HG03066 (cell line): ENCODE data around the gene SCP2.
"Not testable (repeated sequence)": the region's sequence is repeated elsewhere in the genome, so short reads cannot be mapped to it uniquely, and the experiment has no call there.

Experiments
- ATAC-seq: cut with Tn5 transposase; IDR thresholded peaks from one replicate; pipeline ENCODE4 v1.9.1; 2021; ENCODE audit warnings: low read depth; ENCODE audit not compliant: unreplicated experiment

The SCP2 gene

GRCh38 chr1:52916241-52916975 lies 10.7 kb upstream of the SCP2 start:
- ATAC-seq: no peak

DNA sequence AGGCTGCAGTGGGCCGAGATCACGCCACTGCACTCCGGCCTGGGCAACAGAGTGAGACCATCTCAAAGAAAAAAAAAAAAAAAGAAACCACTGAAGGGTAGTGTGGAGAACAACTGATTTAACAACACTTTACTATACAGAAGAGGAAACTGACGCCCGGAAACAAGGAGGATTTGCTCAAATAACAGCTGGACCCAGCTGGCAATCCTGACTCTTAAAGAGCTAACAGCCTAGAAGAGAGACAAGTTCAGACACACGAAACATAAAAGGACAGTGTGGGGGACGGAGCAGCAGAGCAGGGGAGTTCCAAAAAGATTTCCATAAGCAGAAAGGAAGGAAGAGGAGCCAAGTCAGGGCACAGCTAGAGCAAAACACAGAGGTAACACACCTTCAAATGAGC lies 9.9 kb upstream of the SCP2 start:
- ATAC-seq: no peak

DNA sequence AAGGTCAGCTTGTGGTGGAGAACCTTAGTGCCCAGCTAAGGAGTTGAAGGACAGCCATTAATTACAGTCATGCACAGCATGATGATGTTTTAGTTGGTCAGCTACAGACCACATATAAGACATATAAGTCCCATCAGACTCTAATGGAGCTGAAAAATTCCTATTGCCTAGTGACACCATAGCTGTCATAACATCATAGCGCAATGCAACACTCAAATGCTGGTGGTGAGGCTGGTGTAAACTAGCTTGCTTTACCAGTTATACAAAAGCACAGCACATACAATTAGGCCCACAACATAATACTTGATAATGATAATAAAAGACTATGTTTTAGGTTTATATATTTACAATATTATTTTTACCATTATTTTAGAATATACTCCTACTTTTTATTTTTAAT lies 9.5 kb upstream of the SCP2 start:
- no peak for ATAC-seq

DNA sequence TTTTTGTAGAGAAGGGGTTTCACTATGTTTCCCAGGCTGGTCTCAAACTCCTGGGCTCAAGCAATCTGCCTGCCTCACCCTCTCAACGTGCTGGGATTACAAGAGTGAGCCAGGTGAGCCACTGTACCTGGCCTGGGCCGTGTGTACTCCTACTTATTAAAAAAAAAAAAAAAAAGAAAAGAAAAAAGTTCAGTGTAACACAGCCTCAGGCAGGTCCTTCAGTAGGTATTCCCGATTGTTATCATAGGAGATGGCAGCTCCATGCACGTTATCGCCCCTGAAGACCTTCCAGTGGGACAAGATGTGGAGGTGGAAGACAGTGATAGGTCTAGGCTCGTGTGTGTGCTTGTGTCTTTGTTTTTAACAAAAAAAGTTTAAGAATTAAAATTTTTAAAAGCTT lies 8.9 kb upstream of the SCP2 start:
- no peak for ATAC-seq

- ATAC-seq: no peak
These were observed 7.9 kb upstream of the SCP2 start for GRCh38 chr1:52919051-52919722.

DNA sequence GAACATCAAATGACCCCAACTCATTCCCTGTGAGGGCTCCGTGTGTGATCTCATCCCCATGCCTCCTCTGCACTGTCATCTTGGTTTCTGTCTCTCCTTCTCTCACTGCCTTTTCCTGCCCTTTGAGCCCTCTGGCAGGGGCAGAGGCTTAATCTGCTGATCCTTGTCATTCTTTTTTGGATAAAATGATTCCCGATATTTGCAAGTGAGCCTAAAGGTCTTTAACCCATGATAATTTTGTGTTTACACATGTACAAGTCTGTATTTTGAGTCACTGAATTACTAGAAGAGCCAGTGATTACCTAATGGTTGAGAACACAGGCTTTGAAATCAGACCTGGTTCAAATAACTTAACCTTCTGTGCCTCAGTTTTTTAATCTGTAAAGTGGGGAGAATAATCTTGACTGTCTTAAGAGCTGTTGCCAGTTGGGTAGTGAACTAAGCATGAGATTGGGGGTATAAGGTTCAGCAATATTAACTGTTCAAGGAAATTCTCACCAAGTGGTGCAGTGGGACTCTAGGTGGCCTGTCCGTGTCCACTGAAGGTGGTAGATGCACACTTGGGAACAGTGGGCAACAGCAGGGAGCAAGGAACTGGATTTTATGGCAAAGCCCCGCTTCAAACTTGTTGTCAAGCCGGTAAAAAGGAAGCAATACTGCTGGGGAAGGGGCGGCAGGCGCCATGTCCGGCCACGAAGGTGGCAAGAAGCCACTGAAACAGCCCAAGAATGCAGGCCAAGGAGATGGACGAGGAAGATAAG lies 7.2 kb upstream of the SCP2 start:
- no peak for ATAC-seq

DNA sequence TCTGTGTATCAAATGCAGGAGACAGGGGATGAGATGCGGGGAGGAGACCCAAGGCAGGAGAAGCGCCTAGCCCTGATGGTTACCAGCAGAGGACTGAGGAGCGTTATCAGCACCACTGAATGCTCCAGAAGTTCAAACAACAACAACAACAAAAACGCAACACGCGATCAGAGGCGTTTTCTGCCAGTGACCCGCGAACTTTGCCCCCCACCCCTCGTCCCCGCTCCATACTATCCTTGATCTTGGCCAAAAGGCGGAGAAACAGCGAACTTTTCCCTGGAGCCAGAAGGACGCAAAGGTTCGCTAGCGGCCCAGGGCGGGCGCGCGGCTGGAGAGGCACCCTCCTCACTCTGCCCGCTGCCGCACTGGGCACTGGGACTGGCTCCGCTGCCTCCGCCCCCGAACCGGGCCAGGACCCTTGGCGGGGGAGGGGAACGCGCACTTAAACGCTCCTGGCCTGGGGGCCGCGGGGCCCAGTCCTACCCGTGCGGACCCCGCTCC lies 6.2 kb upstream of the SCP2 start:
- ATAC-seq: no peak

DNA sequence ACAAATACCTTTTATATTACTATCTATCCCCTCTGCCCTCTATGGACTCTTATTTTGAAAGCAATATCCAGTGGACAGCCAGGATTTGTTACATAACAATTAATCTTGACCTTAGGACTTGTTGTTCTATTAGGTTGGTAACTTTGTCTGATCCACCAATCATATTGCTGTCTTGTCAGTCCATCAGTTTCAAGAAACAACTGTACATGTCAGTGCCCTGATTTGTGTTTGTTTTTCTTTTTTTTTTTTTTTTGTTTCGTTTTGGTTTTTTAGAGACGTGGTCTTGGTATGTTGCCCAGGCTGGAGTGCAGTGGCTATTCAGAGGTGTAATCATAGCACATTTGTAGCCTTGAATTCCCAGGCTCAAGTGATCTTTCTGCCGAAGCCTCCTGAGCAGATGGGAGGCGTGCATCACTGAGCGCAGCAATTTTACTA lies 1.5 kb upstream of the SCP2 start:
- ATAC-seq: no peak

GRCh38 chr1:52926864-52927211 lies 238 bp upstream of the SCP2 start:
- ATAC-seq: no peak

- peak; percentile 11 for ATAC-seq
These were observed 934 bp downstream of the SCP2 start for GRCh38 chr1:52928015-52928404.

DNA sequence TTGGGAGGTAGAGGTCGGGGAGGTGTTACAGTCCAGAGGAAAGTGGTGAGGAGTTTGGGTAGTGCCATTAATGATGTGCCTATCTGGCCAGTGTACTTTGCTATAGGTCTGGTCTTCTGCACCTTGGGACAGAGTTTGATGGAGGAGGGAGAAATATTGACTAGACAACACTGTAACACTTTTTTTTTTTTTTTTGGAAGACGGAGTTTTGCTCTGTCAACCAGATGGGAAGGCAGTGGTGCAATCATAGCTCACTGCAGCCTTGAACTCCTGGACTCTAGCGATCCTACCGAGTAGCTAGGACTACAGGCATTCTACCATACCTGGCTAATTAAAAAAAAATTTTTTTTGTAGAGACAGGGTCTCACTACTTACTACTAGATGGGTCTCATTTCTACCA lies 1.9 kb downstream of the SCP2 start:
- no peak for ATAC-seq

DNA sequence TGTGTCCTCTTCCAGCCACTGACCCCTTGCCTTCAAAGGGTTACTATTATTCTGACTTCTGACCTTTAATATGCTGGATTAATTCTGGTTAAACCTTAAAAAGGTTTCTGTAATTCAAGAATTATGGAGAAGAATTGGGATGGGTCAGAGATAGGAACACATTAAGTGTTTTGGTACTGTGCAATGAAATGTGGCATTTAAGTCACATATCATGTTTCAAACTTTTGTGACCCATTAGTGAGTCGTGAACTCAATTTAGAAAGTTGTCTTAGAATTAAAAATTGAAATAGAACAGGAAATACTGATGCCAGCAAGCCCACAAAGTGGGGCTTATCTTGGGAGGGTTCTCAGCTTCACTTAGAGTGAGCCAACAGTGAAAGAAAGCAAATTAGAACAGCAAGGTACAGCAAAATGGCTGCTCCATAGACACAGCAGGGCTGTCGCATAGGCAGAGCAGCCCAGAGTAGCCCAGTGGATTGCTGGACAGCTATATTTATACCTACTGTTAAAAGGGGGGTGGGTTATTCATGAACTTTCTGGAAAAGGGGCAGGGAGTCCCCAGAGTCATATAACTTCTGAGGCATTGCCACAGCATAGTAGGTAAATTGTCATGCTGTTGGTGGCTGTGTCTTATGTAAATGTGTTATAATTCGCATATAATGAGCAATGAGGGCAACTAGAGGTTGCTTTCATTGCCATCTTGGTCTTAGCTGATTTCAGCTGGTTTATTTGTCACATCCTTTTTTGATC lies 10.5 kb downstream of the SCP2 start:
- no peak for ATAC-seq

GRCh38 chr1:52938183-52938451 lies 11.0 kb downstream of the SCP2 start:
- ATAC-seq: no peak

GRCh38 chr1:52943876-52944416 lies 16.9 kb downstream of the SCP2 start:
- ATAC-seq: no peak

DNA sequence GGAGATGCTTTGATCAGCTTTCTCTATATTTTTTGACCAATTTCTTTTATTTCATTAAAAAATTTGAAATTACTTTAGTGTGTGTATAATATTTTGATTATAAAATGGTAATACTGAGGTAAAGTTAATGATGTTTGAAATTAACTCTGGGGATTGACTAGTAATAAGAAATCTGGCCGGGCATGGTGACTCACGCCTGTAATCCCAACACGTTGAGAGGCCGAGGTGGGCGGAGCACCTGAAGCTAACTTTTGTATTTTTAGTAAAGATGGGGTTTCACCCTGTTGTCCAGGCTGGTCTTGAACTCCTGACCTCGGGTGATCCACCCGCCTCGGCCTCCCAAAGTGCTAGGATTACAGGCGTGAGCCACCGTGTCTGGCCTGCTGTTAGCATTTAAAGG lies 17.5 kb downstream of the SCP2 start:
- no peak for ATAC-seq

DNA sequence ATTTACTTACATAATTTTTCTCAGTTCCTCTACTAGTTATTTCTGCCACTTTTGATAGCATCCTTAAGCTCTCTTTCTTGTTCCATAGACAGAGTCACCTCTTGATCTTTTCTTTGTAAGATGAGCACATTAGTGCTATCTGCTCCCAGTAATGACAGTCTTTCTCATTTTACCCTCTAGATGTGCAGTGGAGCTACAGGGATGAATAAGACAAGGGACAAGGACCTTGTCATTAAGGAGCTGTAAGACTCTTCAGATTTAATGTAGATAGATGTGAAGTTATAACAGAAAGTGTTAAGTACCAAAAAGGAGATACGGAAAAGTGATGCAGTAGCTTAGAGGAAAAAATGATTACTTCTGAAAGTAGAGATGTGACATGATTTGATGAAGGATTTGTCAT lies 20.4 kb downstream of the SCP2 start:
- ATAC-seq: no peak

GRCh38 chr1:52949602-52950001 lies 22.5 kb downstream of the SCP2 start:
- ATAC-seq: not testable (repeated sequence)

DNA sequence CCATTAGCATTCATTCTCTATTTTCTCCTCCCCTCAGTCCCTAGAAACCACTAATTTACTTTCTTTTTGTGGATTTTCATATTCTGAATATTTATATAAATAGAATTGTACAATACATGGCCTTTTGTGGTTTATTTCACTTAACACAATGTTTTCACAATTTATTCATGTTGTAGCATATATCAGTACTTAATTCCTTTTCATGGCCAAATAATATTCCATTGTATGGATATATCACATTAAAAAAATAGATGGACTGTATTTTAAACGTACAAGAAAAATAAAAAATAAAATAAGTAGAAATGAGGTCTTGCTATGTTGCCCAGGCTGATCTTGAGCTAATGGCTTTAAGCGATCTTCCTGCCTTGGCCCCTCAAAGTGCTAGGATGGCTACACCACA lies 25.0 kb downstream of the SCP2 start:
- ATAC-seq: no peak

GRCh38 chr1:52955129-52955970 lies 28.3 kb downstream of the SCP2 start:
- no peak for ATAC-seq

DNA sequence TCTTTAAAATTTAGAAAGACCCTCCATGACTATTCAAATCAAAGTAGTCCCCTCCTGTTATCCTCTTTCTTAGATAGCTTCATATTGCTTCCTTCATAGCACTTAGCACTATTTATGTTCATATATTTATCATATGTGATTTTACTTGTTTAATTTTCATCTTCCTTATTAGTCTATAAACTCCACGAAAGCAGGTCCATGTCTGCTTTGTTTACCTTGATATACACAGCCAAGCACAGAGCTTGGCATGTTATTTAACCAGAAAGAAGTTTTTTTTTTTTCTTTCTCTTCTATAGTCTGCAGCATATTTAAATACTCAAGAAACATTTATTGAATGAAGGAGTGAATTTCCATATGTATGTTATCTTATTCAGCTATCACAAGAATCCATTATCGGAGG lies 36.0 kb downstream of the SCP2 start:
- ATAC-seq: no peak
